Vagina (tissue), 2 donors: ENCODE data around the gene PPP3CA.
"Not testable (repeated sequence)": the region's sequence is repeated elsewhere in the genome, so short reads cannot be mapped to it uniquely, and the experiment has no call there.

Source experiments
- CTCF ChIP-seq, 3 experiments: fragments of 450-650 bp in 2 of 3; fragments of 200-600 bp in 1 of 3; sonication (generic) in 1 of 3; IDR thresholded peaks; one replicate each; pipeline ENCODE4 v1.5.1; 2017 to 2019; ENCODE audit warnings: antibody characterized with exemption in 3 of 3, mild to moderate bottlenecking in 2 of 3, moderate library complexity in 2 of 3
- POLR2A ChIP-seq, 2 donors: fragments of 450-650 bp; IDR thresholded peaks; one replicate each; pipeline ENCODE4 v1.6.1; 2017; ENCODE audit warnings: antibody characterized with exemption in 2 of 2, mild to moderate bottlenecking in 2 of 2, moderate library complexity in 2 of 2

GRCh38 chr4:101128898-101129297, 218.4 kb downstream of the PPP3CA start:
- TF ChIP-seq CTCF, POLR2A (IDR thresholded peaks at IDR 0.05): not testable (repeated sequence)
